Measurements from ENCODE around the gene KDM4D.
A peak's percentile ranks its signal among the peaks of the same experiment; 100 is the strongest.
"Not testable (repeated sequence)": the region's sequence is repeated elsewhere in the genome, so short reads cannot be mapped to it uniquely, and the experiment has no call there.

Gene KDM4D

GRCh38 chr11:94973099-94973968 lies at the start of gene KDM4D, which contains the start of gene CWC15:
Gene KDM4D (plus strand): TSS chr11:94973709. CDS start chr11:94997373, 23,664 bp downstream.
Gene CWC15 (minus strand): TSS chr11:94973556. CDS start chr11:94972185, 1,371 bp downstream.
- peak; percentile 96 for DNase-seq

GRCh38 chr11:94924171-94924572 lies 49.3 kb upstream of the KDM4D start:
- no peak for DNase-seq

GRCh38 chr11:94924612-94925011 lies 48.9 kb upstream of the KDM4D start:
- DNase-seq: no peak

- no peak for DNase-seq
These were observed 47.9 kb upstream of the KDM4D start for GRCh38 chr11:94925422-94926270.

- no peak for DNase-seq
These were observed 47.3 kb upstream of the KDM4D start for GRCh38 chr11:94926271-94926625.

- DNase-seq: peak; percentile 23
These were observed 46.7 kb upstream of the KDM4D start for GRCh38 chr11:94926698-94927237.

GRCh38 chr11:94928117-94928990 lies 45.2 kb upstream of the KDM4D start:
- DNase-seq: no peak

- not testable (repeated sequence) for DNase-seq
These were observed 41.4 kb upstream of the KDM4D start for GRCh38 chr11:94932072-94932471.

GRCh38 chr11:94932503-94932902 lies 41.0 kb upstream of the KDM4D start:
- no peak for DNase-seq

GRCh38 chr11:94933223-94934130 lies 40.0 kb upstream of the KDM4D start:
- DNase-seq: no peak

- no peak for DNase-seq
These were observed 39.1 kb upstream of the KDM4D start for GRCh38 chr11:94934362-94934761.

GRCh38 chr11:94934846-94935245 lies 38.7 kb upstream of the KDM4D start:
- no peak for DNase-seq

- no peak for DNase-seq
These were observed 35.1 kb upstream of the KDM4D start for GRCh38 chr11:94938095-94939055.

- no peak for DNase-seq
These were observed 34.2 kb upstream of the KDM4D start for GRCh38 chr11:94939346-94939745.

- DNase-seq: no peak
These were observed 32.4 kb upstream of the KDM4D start for GRCh38 chr11:94941131-94941530.

- no peak for DNase-seq
These were observed 26.7 kb upstream of the KDM4D start for GRCh38 chr11:94946812-94947211.

- DNase-seq: peak; percentile 36
These were observed 25.4 kb upstream of the KDM4D start for GRCh38 chr11:94948070-94948617.

- no peak for DNase-seq
These were observed 18.8 kb upstream of the KDM4D start for GRCh38 chr11:94954753-94955152.

- DNase-seq: no peak
These were observed 16.5 kb upstream of the KDM4D start for GRCh38 chr11:94956963-94957362.

Measured in inflammatory macrophage treated with lipopolysaccharide for 4 hours (primary cell).